HepG2 (cell line): ENCODE measurements around the gene ID3. TPM values are rescaled to one million over a fixed set of nuclear protein-coding genes. Genes with fewer than 3 reads are reported as not detected.

Experiments
- ATAC-seq: fragments of 200-7000 bp; cut with Tn5 transposase; 3 replicates; pipeline ENCODE4 v1.9.1; 2020; ENCODE audit warnings: mild to moderate bottlenecking, moderate library complexity
- BruUV-seq: library from RNA; stranded (reverse); fragments of 400-500 nt; replicated peaks from 2 replicates; lab custom pipeline; 2021; lab: Mats Ljungman, UMichigan
- CTCF ChIA-PET: fragments of 300-600 bp; formaldehyde crosslinking; extraction: SDS; loops from one replicate; lab custom pipeline; 2021; ENCODE audit warnings: low total read pairs, inconsistent platforms, low intra/inter-chr PET ratio; lab: Yijun Ruan, JAX
- POLR2A ChIA-PET: fragments of 350-600 bp; sonication (Branson Sonifier 250); formaldehyde crosslinking; loops from one replicate; lab custom pipeline; 2020; ENCODE audit warnings: antibody characterized with exemption, inconsistent platforms; lab: Yijun Ruan, JAX
- DNase-seq: peaks from one replicate; pipeline ENCODE4 v3.0.0-alpha.2; 2015; ENCODE audit warnings: low spot score
- FAIRE-seq: peaks from 3 replicates; lab custom pipeline; 2011; peaks lifted over from hg19 to GRCh38; lab: Jason Lieb, UNC
- H2AFZ ChIP-seq: one replicate; pipeline ENCODE4 v1.6.1; 2011; ENCODE audit warnings: low read length, inconsistent platforms
- H3K27ac ChIP-seq: fragments of 300-600 bp; 3 replicates; pipeline ENCODE4 v1.8.0; 2011; ENCODE audit warnings: mixed run types, mild to moderate bottlenecking, mixed read lengths, low read length, inconsistent platforms; ENCODE audit not compliant: insufficient read depth; ENCODE audit errors: extremely low read length
- H3K27me3 ChIP-seq, 2 experiments: fragments of 200-600 bp in 1 of 2; 2 replicates in 1 of 2; 3 replicates in 1 of 2; pipeline versions ENCODE4 v1.6.0 to v1.8.0; 2011; ENCODE audit warnings: low read length in 2 of 2, mild to moderate bottlenecking in 2 of 2, moderate library complexity in 2 of 2, inconsistent platforms in 1 of 2; ENCODE audit not compliant: insufficient read depth in 2 of 2, control insufficient read depth in 1 of 2
- H3K36me3 ChIP-seq, 2 experiments: fragments of 200-600 bp in 1 of 2; replicated peaks in 1 of 2; 2 replicates in 1 of 2; 3 replicates in 1 of 2; pipeline versions ENCODE4 v1.5.1 to v1.8.0; 2011; ENCODE audit warnings: low read length in 2 of 2, inconsistent platforms in 1 of 2; ENCODE audit not compliant: insufficient read depth in 2 of 2, control insufficient read depth in 1 of 2
- H3K4me1 ChIP-seq: 2 replicates; pipeline ENCODE4 v1.5.1; 2012; ENCODE audit warnings: low read length, inconsistent platforms; ENCODE audit not compliant: insufficient read depth
- H3K4me2 ChIP-seq: 2 replicates; pipeline ENCODE4 v1.6.0; 2011; ENCODE audit warnings: low read depth, low read length, inconsistent platforms
- H3K4me3 ChIP-seq, 3 experiments: fragments of 200-600 bp in 1 of 3; sonication (generic), shearing (Covaris generic) in 1 of 3; replicated peaks in 1 of 3; 2 replicates each; pipeline ENCODE4 v1.5.1; 2011 to 2016; ENCODE audit warnings: low read length in 3 of 3, inconsistent platforms in 2 of 3, low read depth in 2 of 3, mild to moderate bottlenecking in 2 of 3, control low read depth in 1 of 3, mixed read lengths in 1 of 3; ENCODE audit not compliant: insufficient read depth in 1 of 3
- H3K79me2 ChIP-seq: one replicate; pipeline ENCODE4 v1.6.1; 2011; ENCODE audit warnings: low read length, inconsistent platforms; ENCODE audit not compliant: insufficient read depth
- H3K9ac ChIP-seq: 2 replicates; pipeline ENCODE4 v1.6.0; 2011; ENCODE audit warnings: mild to moderate bottlenecking, low read depth, low read length, inconsistent platforms; ENCODE audit not compliant: insufficient read depth
- H3K9me3 ChIP-seq: 2 replicates; pipeline ENCODE4 v1.5.1; 2012; ENCODE audit warnings: mild to moderate bottlenecking, low read length
- H4K20me1 ChIP-seq: 2 replicates; pipeline ENCODE4 v1.6.0; 2011; ENCODE audit warnings: inconsistent platforms, mild to moderate bottlenecking, low read length, moderate library complexity; ENCODE audit not compliant: insufficient read depth
- CAMTA2 ChIP-seq: sonication (generic); formaldehyde crosslinking; IDR thresholded peaks from 2 replicates; pipeline ENCODE4 v1.4.0; 2020; ENCODE audit warnings: mild to moderate bottlenecking, missing genetic modification reagents, borderline replicate concordance
- CHD4 ChIP-seq: fragments of 200-600 bp; sonication (generic); IDR thresholded peaks from 2 replicates; pipeline ENCODE4 v1.7.0; 2017; ENCODE audit warnings: mild to moderate bottlenecking, low read length, borderline replicate concordance
- HDAC2 ChIP-seq: sonication (generic); formaldehyde crosslinking; IDR thresholded peaks from 2 replicates; pipeline ENCODE4 v1.4.0; 2020; ENCODE audit warnings: missing genetic modification reagents
- KDM1A ChIP-seq: IDR thresholded peaks from 2 replicates; pipeline ENCODE4 v1.6.1; 2016; ENCODE audit warnings: missing compliant biosample characterization
- TARDBP ChIP-seq: sonication (generic); formaldehyde crosslinking; IDR thresholded peaks from 2 replicates; pipeline ENCODE4 v1.8.0; 2022; ENCODE audit warnings: mild to moderate bottlenecking, missing genetic modification reagents
- ZMYM3 ChIP-seq: sonication (generic); formaldehyde crosslinking; IDR thresholded peaks from 2 replicates; pipeline ENCODE4 v1.5.1; 2020; ENCODE audit warnings: mild to moderate bottlenecking, missing genetic modification reagents
- WGBS: methylation state at CpG from one replicate; pipeline ENCODE4 v1.1.6; 2017; ENCODE audit warnings: low lambda C conversion rate; 5-methylcytosine and 5-hydroxymethylcytosine counted together
- in situ Hi-C: cut with HindIII; loops from 2 replicates; pipeline ENCODE4 v1.10.0; 2017; ENCODE audit warnings: low pct_unique_long_range_greater_than_20kb; ENCODE audit not compliant: extremely low pct_ligation_motif_present
- intact Hi-C: fragments of 100-400 bp; cut with micrococcal nuclease; formaldehyde crosslinking; loops from one replicate; pipeline ENCODE4 v1.10.0; 2022; ENCODE audit not compliant: unreplicated experiment
- polyA plus RNA-seq, 8 experiments: library from polyadenylated mRNA; depleted of rRNA in 3 of 8; stranded (reverse) in 7 of 8; unstranded in 1 of 8; fragments of >200 nt; fragmentation: Illumina TruSeq in 4 of 8; extraction: Trizol in 4 of 8; gene quantifications; 2 replicates each; pipeline versions ENCODE4 v1.2.1 to v1.2.3, GENCODE V29; 2011 to 2016; ENCODE audit warnings: low read depth in 4 of 8, missing spikeins in 1 of 8, mixed read lengths in 1 of 8; ENCODE audit not compliant: insufficient read depth in 1 of 8
- total RNA-seq, 5 experiments: library from RNA; depleted of rRNA; stranded (reverse); fragments of >200 nt; fragmentation: Illumina TruSeq; extraction: Trizol; gene quantifications; 2 replicates each; pipeline ENCODE4 v1.2.3, GENCODE V29; 2016; ENCODE audit warnings: low read depth in 1 of 5
- TF ChIP-seq, protein P1 (sequence below): sonication (generic); formaldehyde crosslinking; IDR thresholded peaks from 2 replicates; pipeline ENCODE4 v1.9.0; 2021; ENCODE audit warnings: missing genetic modification reagents, mild to moderate bottlenecking, borderline replicate concordance
- TF ChIP-seq, protein P2 (sequence below): sonication (generic); formaldehyde crosslinking; IDR thresholded peaks from 2 replicates; pipeline ENCODE4 v1.8.0; 2022; ENCODE audit warnings: missing genetic modification reagents, mild to moderate bottlenecking, borderline replicate concordance
- TF ChIP-seq, protein P3 (sequence below): sonication (generic); formaldehyde crosslinking; IDR thresholded peaks from one replicate; pipeline ENCODE4 v1.5.1; 2020; ENCODE audit warnings: mild to moderate bottlenecking, missing genetic modification reagents; ENCODE audit errors: not compliant biosample characterization

ID3 gene
- total and polyA plus RNA-seq, 2 of the 13 experiments (the other 11 are each of a cell fraction or from before 2014, with no cell fraction given): 64.8 to 115 TPM

DNA sequence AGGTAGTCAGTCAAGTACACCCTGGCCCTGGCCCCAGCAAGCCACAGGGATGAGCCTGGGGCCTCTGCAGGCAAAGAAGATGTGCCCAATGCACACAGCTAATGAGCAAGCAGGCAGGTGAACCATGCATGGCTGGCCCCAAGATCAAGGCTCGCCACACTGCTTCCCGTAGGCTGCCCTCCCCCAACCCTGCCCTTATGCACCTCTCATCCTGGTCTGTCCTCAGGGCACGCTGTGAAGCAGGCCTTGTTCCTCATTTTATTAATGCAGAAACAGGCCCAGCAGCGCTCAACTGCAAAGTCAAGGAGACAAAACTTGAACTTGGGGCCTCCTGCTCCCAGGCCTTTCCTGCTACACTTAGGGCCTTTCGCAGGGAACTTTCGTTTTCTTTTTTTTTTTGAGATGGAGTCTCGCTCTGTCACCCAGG, 35.6 kb upstream of the ID3 start (continued):
- TF ChIP-seq, protein P1, sequence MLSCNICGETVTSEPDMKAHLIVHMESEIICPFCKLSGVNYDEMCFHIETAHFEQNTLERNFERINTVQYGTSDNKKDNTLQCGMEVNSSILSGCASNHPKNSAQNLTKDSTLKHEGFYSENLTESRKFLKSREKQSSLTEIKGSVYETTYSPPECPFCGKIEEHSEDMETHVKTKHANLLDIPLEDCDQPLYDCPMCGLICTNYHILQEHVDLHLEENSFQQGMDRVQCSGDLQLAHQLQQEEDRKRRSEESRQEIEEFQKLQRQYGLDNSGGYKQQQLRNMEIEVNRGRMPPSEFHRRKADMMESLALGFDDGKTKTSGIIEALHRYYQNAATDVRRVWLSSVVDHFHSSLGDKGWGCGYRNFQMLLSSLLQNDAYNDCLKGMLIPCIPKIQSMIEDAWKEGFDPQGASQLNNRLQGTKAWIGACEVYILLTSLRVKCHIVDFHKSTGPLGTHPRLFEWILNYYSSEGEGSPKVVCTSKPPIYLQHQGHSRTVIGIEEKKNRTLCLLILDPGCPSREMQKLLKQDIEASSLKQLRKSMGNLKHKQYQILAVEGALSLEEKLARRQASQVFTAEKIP (CRISPR knock-in tag): no peak
- TF ChIP-seq, protein P2, sequence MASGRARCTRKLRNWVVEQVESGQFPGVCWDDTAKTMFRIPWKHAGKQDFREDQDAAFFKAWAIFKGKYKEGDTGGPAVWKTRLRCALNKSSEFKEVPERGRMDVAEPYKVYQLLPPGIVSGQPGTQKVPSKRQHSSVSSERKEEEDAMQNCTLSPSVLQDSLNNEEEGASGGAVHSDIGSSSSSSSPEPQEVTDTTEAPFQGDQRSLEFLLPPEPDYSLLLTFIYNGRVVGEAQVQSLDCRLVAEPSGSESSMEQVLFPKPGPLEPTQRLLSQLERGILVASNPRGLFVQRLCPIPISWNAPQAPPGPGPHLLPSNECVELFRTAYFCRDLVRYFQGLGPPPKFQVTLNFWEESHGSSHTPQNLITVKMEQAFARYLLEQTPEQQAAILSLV (CRISPR knock-in tag): 0 out of 2 replicates have a peak, but pooled peaks have one; percentile 43
- TF ChIP-seq CAMTA2 (CRISPR knock-in tag): no peak
- TF ChIP-seq, all 625 proteins: peak for 52

DNA sequence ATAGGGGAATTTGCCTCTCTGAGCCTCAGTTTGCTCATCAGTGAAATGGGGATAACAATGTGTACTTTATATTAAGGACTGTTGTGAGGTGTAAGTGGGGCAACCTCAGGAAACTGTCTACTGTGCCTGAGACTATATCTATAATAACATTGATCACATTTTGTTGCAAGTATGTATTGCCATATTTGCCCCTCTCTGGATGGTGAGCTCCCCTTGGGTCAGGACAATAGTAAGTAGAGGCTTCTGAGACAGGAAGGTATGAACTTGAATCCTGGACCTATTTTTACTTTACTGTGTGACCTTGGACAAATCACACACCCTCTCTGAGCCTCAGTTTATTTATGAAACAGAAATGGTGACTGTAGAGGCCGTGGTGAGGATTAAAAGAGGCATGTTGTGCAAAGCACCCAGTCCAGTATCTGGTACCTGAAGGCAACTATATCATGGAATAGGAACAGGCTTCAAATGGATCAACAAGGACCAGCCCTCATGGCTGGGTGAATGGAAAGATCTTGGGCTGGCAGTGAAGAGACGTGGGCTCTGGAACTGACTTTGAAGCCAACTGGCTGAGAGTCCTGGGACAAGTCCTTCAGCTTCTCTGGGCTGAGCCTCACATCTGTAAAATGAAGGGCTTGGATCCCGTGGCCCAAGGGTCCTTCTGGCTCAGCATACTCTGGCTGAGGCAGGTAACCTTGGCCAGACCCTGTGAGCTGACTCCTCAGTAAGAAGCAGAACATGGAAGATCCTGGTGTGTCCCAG, 35.0 kb upstream of the ID3 start:
- H3K36me3 ChIP-seq: no peaks in the 10 kb centered on the region
- FAIRE-seq (no peak), ATAC-seq (no peak), DNase-seq (no peak)
- H3K9ac ChIP-seq: peak overlapping the region; percentile 7; the same call in 1 of the 2 replicates
- no peaks in the 10 kb centered on the region for H4K20me1 ChIP-seq
- no peaks in the 10 kb centered on the region for H3K9me3 ChIP-seq
- WGBS: 33% methylated on average over 3 of the region's 3 CpGs
- in situ Hi-C loops: no loop called here
- peaks cover 97% of the 10 kb centered on the region for H3K4me1 ChIP-seq
- H3K27me3 ChIP-seq: no peaks in the 10 kb centered on the region
- ChIA-PET POLR2A (interaction anchor here (5.0 kb wide), 1 partner anchor 37 kb away, joined by 54 read pairs; the partner anchor contains the start of gene ID3), CTCF (no interaction called here)
- H3K79me2 ChIP-seq: no peaks in the 10 kb centered on the region
- H3K27ac ChIP-seq: no peak overlapping the region
- intact Hi-C loops: loop anchor here (5.0 kb wide), 1 partner anchor 37 kb away; the partner anchor contains the start of gene ID3
- BruUV-seq: no TSS peak
- H3K4me2 ChIP-seq: peak overlapping the region; percentile 66
- peak overlapping the region in 1 of 3 experiments; percentile 54; a peak in 3 of 6 replicates for H3K4me3 ChIP-seq
- no peak overlapping the region for H2AFZ ChIP-seq
- TF ChIP-seq, protein P3, sequence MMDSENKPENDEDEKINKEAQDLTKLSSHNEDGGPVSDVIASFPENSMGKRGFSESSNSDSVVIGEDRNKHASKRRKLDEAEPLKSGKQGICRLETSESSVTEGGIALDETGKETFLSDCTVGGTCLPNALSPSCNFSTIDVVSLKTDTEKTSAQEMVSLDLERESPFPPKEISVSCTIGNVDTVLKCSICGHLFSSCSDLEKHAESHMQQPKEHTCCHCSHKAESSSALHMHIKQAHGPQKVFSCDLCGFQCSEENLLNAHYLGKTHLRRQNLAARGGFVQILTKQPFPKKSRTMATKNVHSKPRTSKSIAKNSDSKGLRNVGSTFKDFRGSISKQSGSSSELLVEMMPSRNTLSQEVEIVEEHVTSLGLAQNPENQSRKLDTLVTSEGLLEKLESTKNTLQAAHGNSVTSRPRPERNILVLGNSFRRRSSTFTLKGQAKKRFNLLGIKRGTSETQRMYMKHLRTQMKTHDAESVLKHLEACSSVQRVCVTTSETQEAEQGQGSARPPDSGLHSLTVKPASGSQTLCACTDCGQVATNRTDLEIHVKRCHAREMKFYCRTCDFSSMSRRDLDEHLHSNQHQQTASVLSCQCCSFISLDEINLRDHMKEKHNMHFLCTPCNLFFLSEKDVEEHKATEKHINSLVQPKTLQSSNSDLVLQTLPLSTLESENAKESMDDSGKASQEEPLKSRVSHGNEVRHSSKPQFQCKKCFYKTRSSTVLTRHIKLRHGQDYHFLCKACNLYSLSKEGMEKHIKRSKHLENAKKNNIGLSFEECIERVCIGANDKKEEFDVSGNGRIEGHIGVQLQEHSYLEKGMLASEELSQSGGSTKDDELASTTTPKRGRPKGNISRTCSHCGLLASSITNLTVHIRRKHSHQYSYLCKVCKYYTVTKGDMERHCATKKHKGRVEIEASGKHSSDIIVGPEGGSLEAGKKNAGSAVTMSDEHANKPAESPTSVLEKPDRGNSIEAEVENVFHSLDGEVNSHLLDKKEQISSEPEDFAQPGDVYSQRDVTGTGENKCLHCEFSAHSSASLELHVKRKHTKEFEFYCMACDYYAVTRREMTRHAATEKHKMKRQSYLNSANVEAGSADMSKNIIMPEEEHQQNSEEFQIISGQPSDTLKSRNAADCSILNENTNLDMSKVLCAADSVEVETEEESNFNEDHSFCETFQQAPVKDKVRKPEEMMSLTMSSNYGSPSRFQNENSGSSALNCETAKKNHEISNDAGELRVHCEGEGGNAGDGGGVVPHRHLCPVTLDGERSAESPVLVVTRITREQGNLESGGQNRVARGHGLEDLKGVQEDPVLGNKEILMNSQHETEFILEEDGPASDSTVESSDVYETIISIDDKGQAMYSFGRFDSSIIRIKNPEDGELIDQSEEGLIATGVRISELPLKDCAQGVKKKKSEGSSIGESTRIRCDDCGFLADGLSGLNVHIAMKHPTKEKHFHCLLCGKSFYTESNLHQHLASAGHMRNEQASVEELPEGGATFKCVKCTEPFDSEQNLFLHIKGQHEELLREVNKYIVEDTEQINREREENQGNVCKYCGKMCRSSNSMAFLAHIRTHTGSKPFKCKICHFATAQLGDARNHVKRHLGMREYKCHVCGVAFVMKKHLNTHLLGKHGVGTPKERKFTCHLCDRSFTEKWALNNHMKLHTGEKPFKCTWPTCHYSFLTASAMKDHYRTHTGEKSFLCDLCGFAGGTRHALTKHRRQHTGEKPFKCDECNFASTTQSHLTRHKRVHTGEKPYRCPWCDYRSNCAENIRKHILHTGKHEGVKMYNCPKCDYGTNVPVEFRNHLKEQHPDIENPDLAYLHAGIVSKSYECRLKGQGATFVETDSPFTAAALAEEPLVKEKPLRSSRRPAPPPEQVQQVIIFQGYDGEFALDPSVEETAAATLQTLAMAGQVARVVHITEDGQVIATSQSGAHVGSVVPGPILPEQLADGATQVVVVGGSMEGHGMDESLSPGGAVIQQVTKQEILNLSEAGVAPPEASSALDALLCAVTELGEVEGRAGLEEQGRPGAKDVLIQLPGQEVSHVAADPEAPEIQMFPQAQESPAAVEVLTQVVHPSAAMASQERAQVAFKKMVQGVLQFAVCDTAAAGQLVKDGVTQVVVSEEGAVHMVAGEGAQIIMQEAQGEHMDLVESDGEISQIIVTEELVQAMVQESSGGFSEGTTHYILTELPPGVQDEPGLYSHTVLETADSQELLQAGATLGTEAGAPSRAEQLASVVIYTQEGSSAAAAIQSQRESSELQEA (CRISPR knock-in tag): peak; percentile 19
- TF ChIP-seq ZMYM3 (CRISPR knock-in tag) (peak; percentile 72; the same call in 1 of the 2 replicates), KDM1A (CRISPR knock-in tag) (peak; percentile 78; the same call in 1 of the 2 replicates), HDAC2 (CRISPR knock-in tag) (peak; percentile 13; the same call in 1 of the 2 replicates), TARDBP (CRISPR knock-in tag) (0 out of 2 replicates have a peak, but pooled peaks have one; percentile 15), CHD4 (peak; percentile 95)
